Hepatocyte (in vitro differentiated cells): Measurements from ENCODE around the gene CCDC102B. TPM values are rescaled to one million over a fixed set of nuclear protein-coding genes. Genes with fewer than 3 reads are reported as not detected.

Source experiments
- DNase-seq: peaks from one replicate; pipeline ENCODE4 v3.0.0-alpha.2; 2016; ENCODE audit warnings: low spot score
- H2AFZ ChIP-seq: fragments of 200-600 bp; sonication (generic); 2 replicates; pipeline ENCODE4 v1.6.0; 2016; ENCODE audit warnings: antibody characterized with exemption, mild to moderate bottlenecking
- H3K27ac ChIP-seq: fragments of 200-600 bp; sonication (generic); 2 replicates; pipeline ENCODE4 v1.5.1; 2016; ENCODE audit warnings: mild to moderate bottlenecking
- H3K27me3 ChIP-seq: fragments of 200-600 bp; sonication (generic); 2 replicates; pipeline ENCODE4 v1.6.1; 2016
- H3K36me3 ChIP-seq: fragments of 200-600 bp; sonication (generic); replicated peaks from 2 replicates; pipeline ENCODE4 v1.5.1; 2016; ENCODE audit warnings: low read depth; ENCODE audit not compliant: insufficient read depth
- H3K4me1 ChIP-seq: fragments of 200-600 bp; sonication (generic); 2 replicates; pipeline ENCODE4 v1.5.1; 2016; ENCODE audit warnings: mild to moderate bottlenecking, moderate library complexity; ENCODE audit not compliant: insufficient read depth
- H3K4me2 ChIP-seq: fragments of 200-600 bp; sonication (generic); 2 replicates; pipeline ENCODE4 v1.6.0; 2016
- H3K4me3 ChIP-seq: fragments of 200-600 bp; sonication (generic); 2 replicates; pipeline ENCODE4 v1.5.1; 2016; ENCODE audit warnings: mild to moderate bottlenecking
- H3K79me2 ChIP-seq: fragments of 200-600 bp; sonication (generic); 2 replicates; pipeline ENCODE4 v1.6.0; 2017; ENCODE audit warnings: mild to moderate bottlenecking
- H3K9me2 ChIP-seq: fragments of 200-600 bp; sonication (generic); replicated peaks from 2 replicates; pipeline ENCODE4 v1.6.0; 2017; ENCODE audit warnings: mild to moderate bottlenecking; ENCODE audit not compliant: insufficient read depth
- H3K9me3 ChIP-seq: fragments of 200-600 bp; sonication (generic); 2 replicates; pipeline ENCODE4 v1.5.1; 2016; ENCODE audit warnings: low read depth, mild to moderate bottlenecking
- H4K20me1 ChIP-seq: fragments of 200-600 bp; sonication (generic); 2 replicates; pipeline ENCODE4 v1.6.0; 2016; ENCODE audit warnings: mild to moderate bottlenecking; ENCODE audit not compliant: insufficient read depth, poor library complexity, severe bottlenecking
- EZH2 ChIP-seq: fragments of 200-600 bp; sonication (generic); IDR thresholded peaks from 2 replicates; pipeline ENCODE4 v1.6.1; 2016; ENCODE audit warnings: antibody characterized with exemption, mild to moderate bottlenecking, borderline replicate concordance
- EZH2phosphoT487 ChIP-seq: fragments of 200-600 bp; sonication (generic); IDR thresholded peaks from one replicate; pipeline ENCODE4 v1.6.1; 2018; ENCODE audit warnings: antibody characterized with exemption, mild to moderate bottlenecking, low read depth, moderate library complexity; ENCODE audit not compliant: unreplicated experiment, severe bottlenecking
- WGBS: methylation state at CpG from one replicate; pipeline ENCODE4 v1.1.6; 2016; ENCODE audit warnings: low lambda C conversion rate; ENCODE audit errors: missing lambda C conversion rate; 5-methylcytosine and 5-hydroxymethylcytosine counted together
- polyA plus RNA-seq: library from polyadenylated mRNA; unstranded; fragments of >200 nt; fragmentation: Nextera tagmentation; extraction: Ambion mirVana; gene quantifications from 2 replicates; pipeline ENCODE4 v1.2.1, GENCODE V29; 2016
- total RNA-seq: library from RNA; depleted of rRNA; stranded (reverse); fragments of >200 nt; gene quantifications from 2 replicates; pipeline ENCODE4 v1.2.3, GENCODE V29; 2014
- TF ChIP-seq, protein P1 (sequence below): fragments of 200-600 bp; sonication (generic); IDR thresholded peaks from 2 replicates; pipeline ENCODE4 v1.5.1; 2016; ENCODE audit warnings: antibody characterized with exemption, mild to moderate bottlenecking; ENCODE audit not compliant: poor library complexity

The CCDC102B gene
- total and polyA plus RNA-seq, 2 experiments from 2014 or later = 2.8 to 5.4 TPM

DNA sequence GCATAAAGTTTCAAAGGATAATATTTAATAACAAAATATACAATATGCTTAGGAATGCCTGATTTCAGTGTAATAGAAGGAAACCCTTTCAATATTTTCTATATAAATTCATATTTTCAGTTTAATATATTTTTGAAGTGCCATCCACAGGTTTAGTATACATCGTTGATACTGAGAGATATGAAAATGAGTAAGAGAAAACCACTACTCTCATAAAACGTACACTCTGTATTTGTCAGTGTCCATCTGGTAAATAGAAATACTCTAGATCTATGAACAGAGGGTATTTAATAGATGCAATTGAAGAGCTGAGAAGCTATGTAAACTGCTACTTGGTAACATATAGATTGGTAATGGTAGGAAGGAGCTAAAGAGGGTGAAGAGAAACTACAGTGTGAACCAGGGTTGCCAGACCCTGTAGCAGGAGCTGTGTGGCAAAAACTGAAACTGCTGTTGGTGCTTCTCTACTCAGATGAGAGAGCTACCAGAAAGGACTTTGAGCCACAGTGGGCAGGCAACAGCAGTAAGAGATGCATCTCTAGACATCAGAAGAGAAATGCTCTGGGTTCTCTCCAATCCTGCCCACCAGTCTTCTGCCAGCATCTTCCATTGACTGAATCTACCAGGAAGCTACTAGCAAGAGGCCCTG lies 187.4 kb downstream of the CCDC102B start:
- Histone ChIP-seq H4K20me1 (no peaks in the 10 kb centered on the region), H3K36me3 (no peaks in the 10 kb centered on the region), H3K79me2 (no peaks in the 10 kb centered on the region), H3K27me3 (no peaks in the 10 kb centered on the region), H3K4me2 (no peak overlapping the region), H3K27ac (no peak overlapping the region), H3K9me2 (no peaks in the 10 kb centered on the region), H3K9me3 (no peaks in the 10 kb centered on the region), H2AFZ (no peak overlapping the region), H3K4me1 (no peaks in the 10 kb centered on the region), H3K4me3 (no peak overlapping the region)
- TF ChIP-seq EZH2phosphoT487 = no peak
- TF ChIP-seq EZH2 = no peak
- TF ChIP-seq, protein P1, sequence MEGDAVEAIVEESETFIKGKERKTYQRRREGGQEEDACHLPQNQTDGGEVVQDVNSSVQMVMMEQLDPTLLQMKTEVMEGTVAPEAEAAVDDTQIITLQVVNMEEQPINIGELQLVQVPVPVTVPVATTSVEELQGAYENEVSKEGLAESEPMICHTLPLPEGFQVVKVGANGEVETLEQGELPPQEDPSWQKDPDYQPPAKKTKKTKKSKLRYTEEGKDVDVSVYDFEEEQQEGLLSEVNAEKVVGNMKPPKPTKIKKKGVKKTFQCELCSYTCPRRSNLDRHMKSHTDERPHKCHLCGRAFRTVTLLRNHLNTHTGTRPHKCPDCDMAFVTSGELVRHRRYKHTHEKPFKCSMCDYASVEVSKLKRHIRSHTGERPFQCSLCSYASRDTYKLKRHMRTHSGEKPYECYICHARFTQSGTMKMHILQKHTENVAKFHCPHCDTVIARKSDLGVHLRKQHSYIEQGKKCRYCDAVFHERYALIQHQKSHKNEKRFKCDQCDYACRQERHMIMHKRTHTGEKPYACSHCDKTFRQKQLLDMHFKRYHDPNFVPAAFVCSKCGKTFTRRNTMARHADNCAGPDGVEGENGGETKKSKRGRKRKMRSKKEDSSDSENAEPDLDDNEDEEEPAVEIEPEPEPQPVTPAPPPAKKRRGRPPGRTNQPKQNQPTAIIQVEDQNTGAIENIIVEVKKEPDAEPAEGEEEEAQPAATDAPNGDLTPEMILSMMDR = no peak
- 91% methylated on average over 2 of the region's 2 CpGs for WGBS
- DNase-seq = no peak

DNA sequence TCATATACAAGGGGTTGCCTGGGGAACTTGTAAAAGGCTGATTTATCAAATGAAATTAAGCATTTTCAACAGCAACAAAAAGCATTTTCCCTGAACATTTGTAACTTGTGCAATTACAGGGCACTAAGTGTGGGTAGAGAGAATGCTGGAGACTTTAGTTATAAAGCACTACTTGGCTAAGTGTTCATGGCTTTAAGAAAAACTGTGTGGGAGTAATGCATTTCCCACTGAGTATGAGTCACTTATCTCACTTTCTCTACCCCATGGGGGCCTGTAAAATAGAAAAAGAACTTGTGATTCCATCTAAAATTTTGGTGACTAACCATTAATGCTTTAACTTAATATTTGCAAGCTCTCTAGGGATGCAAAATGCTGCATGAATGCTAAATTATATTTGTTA lies 193.4 kb downstream of the CCDC102B start:
- Histone ChIP-seq H3K27me3 (no peaks in the 10 kb centered on the region), H3K27ac (no peak overlapping the region), H3K9me3 (no peaks in the 10 kb centered on the region), H2AFZ (no peak overlapping the region), H3K9me2 (no peaks in the 10 kb centered on the region), H4K20me1 (no peaks in the 10 kb centered on the region), H3K36me3 (no peaks in the 10 kb centered on the region), H3K4me3 (no peak overlapping the region), H3K79me2 (no peaks in the 10 kb centered on the region), H3K4me2 (no peak overlapping the region), H3K4me1 (no peaks in the 10 kb centered on the region)
- no peak for DNase-seq
- no peak for TF ChIP-seq EZH2
- TF ChIP-seq EZH2phosphoT487 = no peak
- TF ChIP-seq, protein P1 = no peak

DNA sequence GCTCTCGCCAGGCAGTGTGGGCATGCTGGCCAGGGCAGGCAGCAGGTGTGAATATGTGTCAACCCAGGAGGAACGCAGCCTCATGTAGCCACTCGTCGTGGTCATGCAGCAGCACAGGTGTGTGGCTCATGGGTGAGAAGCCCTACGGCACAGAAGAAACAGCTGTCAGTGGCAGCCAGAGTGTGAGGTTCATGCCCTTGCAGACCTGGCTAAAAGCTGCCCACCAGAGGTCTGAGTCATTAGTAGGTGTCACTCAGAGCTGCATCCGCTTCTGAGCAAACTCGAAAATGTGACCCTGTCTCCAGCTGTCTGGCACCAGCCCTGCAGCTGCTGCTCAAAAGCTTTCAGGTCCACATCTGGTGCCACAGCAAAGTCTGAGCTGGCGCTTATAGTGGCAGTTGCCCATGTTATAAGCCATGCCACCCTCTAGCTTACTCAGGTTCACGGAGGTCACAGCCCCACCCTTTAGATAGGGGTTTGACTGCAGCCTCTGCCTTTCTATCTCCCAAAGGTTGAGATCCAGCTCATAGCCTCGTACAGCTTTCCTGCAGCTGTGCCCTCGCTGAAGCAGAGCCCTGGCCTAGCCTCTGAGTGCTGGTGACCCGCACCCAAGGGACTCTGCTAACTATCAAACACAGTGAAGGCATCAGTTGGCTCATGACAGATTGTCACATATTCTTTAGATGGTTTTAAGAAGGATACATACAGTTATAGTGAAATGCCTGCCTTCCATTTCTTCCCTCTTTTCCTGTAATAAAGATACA lies 195.0 kb downstream of the CCDC102B start:
- 84% methylated on average over 12 of the region's 12 CpGs for WGBS

More for the DNA sequence above, 195.0 kb downstream of the CCDC102B start:
- no peak for DNase-seq
- H4K20me1 ChIP-seq = no peaks in the 10 kb centered on the region
- H3K9me3 ChIP-seq = no peaks in the 10 kb centered on the region
- no peak overlapping the region for H2AFZ ChIP-seq
- no peak overlapping the region for H3K4me2 ChIP-seq
- no peak for TF ChIP-seq EZH2phosphoT487
- TF ChIP-seq, protein P1 = no peak
- no peak for TF ChIP-seq EZH2
- no peak overlapping the region for H3K4me3 ChIP-seq
- H3K9me2 ChIP-seq = no peaks in the 10 kb centered on the region
- H3K4me1 ChIP-seq = no peaks in the 10 kb centered on the region
- H3K79me2 ChIP-seq = no peaks in the 10 kb centered on the region
- no peaks in the 10 kb centered on the region for H3K27me3 ChIP-seq
- no peaks in the 10 kb centered on the region for H3K36me3 ChIP-seq
- no peak overlapping the region for H3K27ac ChIP-seq
